Neural cell (in vitro differentiated cells): ENCODE measurements around the gene SRSF1.

Source experiments
- CTCF ChIP-seq: fragments of 450-650 bp; IDR thresholded peaks from 2 replicates; pipeline ENCODE4 v1.5.1; 2014; ENCODE audit warnings: antibody characterized with exemption, mild to moderate bottlenecking, moderate library complexity; ENCODE audit not compliant: poor library complexity, severe bottlenecking
- EP300 ChIP-seq: fragments of 450-650 bp; conservative IDR thresholded peaks from 2 replicates; pipeline ENCODE4 v1.6.1; 2014; ENCODE audit warnings: antibody characterized with exemption, mild to moderate bottlenecking, moderate library complexity; ENCODE audit not compliant: poor library complexity, severe bottlenecking
- EZH2 ChIP-seq: fragments of 200-600, 300-800 bp; shearing (Covaris generic), sonication (generic); IDR thresholded peaks from 2 replicates; pipeline ENCODE4 v1.6.1; 2014; ENCODE audit warnings: antibody characterized with exemption, low read length, borderline replicate concordance, mild to moderate bottlenecking; ENCODE audit not compliant: insufficient read depth, poor library complexity, severe bottlenecking
- SMC3 ChIP-seq: fragments of 450-650 bp; conservative IDR thresholded peaks from 2 replicates; pipeline ENCODE4 v1.6.1; 2014; ENCODE audit warnings: antibody characterized with exemption, mild to moderate bottlenecking, moderate library complexity; ENCODE audit not compliant: poor library complexity

DNA sequence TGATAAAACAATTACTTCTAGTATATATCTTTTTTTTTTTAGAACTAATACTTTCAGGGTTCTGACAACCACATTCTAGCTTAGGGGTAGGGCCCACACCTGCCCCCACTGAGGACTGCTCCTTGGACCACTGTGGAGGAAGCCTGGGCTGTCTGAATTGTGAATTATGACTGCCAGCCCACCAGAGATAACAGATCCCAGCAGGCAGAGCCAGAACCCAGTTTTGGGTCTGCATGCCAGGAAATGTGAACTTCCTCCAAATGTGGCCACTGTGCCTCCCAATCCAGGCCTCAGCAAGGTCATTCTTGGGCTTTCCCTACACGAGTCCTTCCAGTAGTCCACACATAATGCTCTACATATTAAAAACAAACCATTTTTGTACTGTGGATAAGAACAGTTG is 34.9 kb downstream of the SRSF1 start:
- TF ChIP-seq SMC3 (no peak), EZH2 (no peak), CTCF (no peak), EP300 (no peak)
